GM19455 (cell line): ENCODE results near the gene DMAC2L.
"Not testable (repeated sequence)": the region's sequence is repeated elsewhere in the genome, so short reads cannot be mapped to it uniquely, and the experiment has no call there.

ENCODE experiments used
- ATAC-seq: cut with Tn5 transposase; IDR thresholded peaks from one replicate; pipeline ENCODE4 v1.9.1; 2021; ENCODE audit not compliant: unreplicated experiment

The DMAC2L gene

GRCh38 chr14:50311972-50312733 is at the start of gene DMAC2L, which contains the start of gene L2HGDH:
Gene DMAC2L (plus strand): TSS chr14:50312324. CDS start chr14:50321488, 9,164 bp downstream.
Gene L2HGDH (minus strand): TSS chr14:50312229. CDS start chr14:50312150, 79 bp downstream.
- peak; percentile 95 for ATAC-seq

GRCh38 chr14:50262865-50263264 is 49.3 kb upstream of the DMAC2L start:
- ATAC-seq: no peak

GRCh38 chr14:50263321-50263720 is 48.8 kb upstream of the DMAC2L start:
- ATAC-seq: no peak

GRCh38 chr14:50265029-50265428 is 47.1 kb upstream of the DMAC2L start:
- no peak for ATAC-seq

GRCh38 chr14:50270932-50271331 is 41.2 kb upstream of the DMAC2L start:
- no peak for ATAC-seq

- ATAC-seq: no peak
These were observed 39.6 kb upstream of the DMAC2L start for GRCh38 chr14:50272498-50272897.

GRCh38 chr14:50285861-50286260 is 26.3 kb upstream of the DMAC2L start:
- no peak for ATAC-seq

- no peak for ATAC-seq
These were observed 24.0 kb upstream of the DMAC2L start for GRCh38 chr14:50288146-50288545.

GRCh38 chr14:50290306-50290705 is 21.8 kb upstream of the DMAC2L start:
- no peak for ATAC-seq

GRCh38 chr14:50299585-50299984 is 12.5 kb upstream of the DMAC2L start:
- no peak for ATAC-seq

- no peak for ATAC-seq
These were observed 10.2 kb upstream of the DMAC2L start for GRCh38 chr14:50301914-50302313.

GRCh38 chr14:50303744-50304471 is 8.2 kb upstream of the DMAC2L start:
- no peak for ATAC-seq

- ATAC-seq: no peak
These were observed 3.7 kb upstream of the DMAC2L start for GRCh38 chr14:50308363-50308915.

GRCh38 chr14:50310445-50310844 is 1.7 kb upstream of the DMAC2L start:
- no peak for ATAC-seq

GRCh38 chr14:50311337-50311971 is 670 bp upstream of the DMAC2L start:
- ATAC-seq: no peak

- peak; percentile 22 for ATAC-seq
These were observed 570 bp downstream of the DMAC2L start for GRCh38 chr14:50312734-50313054.

- not testable (repeated sequence) for ATAC-seq
These were observed 2.0 kb downstream of the DMAC2L start for GRCh38 chr14:50314098-50314497.

GRCh38 chr14:50318031-50318626 is 6.0 kb downstream of the DMAC2L start:
- ATAC-seq: no peak

GRCh38 chr14:50319293-50319692 is 7.2 kb downstream of the DMAC2L start:
- ATAC-seq: no peak

- ATAC-seq: no peak
These were observed 7.6 kb downstream of the DMAC2L start for GRCh38 chr14:50319721-50320120.

GRCh38 chr14:50320283-50320682 is 8.2 kb downstream of the DMAC2L start:
- ATAC-seq: peak; percentile 44
